ENCODE measurements around the gene OXER1.

Gene OXER1

DNA sequence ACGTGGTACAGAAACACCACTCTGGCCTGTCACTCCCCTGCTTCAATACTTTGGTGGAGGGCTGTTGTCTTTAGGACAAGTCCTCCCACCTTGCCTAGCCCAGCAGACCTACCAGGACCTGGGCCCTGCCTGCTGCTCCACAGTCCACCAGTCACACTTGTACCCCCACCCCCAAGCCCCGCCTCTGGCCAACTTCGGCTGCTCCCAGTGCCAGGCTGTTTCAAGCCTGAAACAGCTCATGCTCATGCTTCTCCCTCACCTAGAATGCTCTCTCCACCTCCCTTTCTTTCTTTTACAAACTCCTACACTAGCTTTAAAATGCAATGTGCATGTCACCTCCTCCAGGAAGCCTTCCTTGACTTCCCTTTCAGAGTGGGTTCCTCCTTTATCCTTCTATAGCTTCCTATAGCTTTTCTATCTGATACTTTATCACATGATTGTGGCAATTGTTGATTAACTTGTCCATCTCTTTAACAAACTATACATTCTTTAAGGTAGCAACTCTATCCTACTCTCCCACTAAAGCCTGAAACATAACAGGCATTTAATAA is 4.8 kb upstream of the OXER1 start:
- DNase-seq: no peak

GRCh38 chr2:42767899-42768705 is 4.2 kb upstream of the OXER1 start:
- DNase-seq: no peak

DNA sequence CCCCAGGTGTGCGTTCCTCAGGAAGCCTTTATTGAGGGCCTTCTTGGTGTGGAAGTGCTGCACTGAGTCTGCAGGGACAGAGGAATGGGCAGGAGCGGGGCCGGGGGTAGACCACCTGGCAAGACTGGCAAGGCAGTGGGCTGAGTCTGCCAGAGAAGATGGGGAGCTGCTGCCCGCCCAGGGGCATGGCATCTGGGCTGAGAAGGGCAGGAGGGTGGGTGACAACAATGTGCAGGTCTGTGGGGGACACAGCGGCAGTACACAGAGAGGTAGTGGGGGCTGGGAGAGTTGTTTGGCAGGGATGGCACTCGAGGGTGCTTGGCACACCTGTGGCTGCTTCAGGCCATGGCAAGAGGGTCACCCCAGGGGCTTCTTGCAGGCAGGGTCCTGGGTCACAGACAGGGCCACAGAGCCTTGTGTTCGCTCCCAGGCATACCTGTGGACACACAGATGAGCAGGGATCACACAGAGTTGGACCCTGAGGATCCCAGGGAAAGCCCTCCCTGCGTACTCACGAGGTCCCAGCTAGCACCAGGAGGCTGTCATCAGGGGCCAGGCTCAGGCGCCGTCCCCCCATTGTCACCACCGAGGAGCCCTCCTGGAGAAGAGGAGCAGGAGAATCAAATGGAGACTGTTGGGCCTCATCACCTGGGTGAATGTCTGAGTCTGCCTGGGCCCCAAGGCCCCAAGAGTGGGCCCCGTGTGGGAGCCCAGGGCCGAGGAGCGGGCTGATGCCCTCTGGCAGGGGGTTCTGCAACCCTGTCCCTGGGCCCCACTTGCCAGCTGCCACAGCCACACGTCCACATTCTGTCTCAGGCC is 3.4 kb upstream of the OXER1 start:
- no peak for DNase-seq

DNA sequence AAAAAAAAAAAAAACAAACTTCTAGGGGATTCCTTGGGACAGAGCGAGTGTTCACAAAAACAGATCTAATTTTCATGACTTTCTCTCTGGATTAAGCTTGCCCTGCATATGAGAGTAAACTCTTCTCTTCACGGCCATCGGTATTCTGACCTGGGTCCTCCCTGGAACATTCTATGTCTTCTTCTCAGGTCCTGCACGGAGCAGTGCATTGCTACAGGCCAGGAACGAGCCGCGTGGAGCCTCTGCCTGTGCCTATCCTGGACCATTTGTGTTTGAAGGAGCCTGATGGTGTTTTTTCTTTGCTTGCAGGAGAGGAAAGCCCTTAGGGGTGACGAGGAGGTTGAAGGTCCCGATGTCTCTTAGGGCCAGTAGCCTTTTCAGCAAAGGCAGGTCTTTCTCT is 1.8 kb upstream of the OXER1 start:
- no peak for DNase-seq

DNA sequence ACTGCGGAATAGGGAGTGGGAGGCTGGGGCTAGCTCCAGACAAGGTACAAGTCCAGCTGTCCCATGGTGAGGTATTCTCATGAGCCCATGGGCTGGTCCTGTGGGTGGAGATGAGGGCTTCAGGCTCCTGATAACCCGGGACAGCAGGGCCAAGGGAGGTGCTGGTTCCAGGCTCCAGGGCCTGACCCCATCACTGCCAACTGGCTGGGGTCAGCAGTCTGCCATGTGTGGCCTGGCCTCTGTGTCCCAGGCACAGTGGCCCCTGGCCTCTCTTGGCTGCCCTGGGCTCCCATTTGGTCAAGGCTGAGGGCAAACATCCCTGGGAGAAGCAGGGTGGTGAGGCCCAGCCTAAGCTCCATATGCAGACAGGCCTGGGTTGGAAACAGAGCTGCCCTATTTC is 966 bp upstream of the OXER1 start:
- DNase-seq: no peak

DNA sequence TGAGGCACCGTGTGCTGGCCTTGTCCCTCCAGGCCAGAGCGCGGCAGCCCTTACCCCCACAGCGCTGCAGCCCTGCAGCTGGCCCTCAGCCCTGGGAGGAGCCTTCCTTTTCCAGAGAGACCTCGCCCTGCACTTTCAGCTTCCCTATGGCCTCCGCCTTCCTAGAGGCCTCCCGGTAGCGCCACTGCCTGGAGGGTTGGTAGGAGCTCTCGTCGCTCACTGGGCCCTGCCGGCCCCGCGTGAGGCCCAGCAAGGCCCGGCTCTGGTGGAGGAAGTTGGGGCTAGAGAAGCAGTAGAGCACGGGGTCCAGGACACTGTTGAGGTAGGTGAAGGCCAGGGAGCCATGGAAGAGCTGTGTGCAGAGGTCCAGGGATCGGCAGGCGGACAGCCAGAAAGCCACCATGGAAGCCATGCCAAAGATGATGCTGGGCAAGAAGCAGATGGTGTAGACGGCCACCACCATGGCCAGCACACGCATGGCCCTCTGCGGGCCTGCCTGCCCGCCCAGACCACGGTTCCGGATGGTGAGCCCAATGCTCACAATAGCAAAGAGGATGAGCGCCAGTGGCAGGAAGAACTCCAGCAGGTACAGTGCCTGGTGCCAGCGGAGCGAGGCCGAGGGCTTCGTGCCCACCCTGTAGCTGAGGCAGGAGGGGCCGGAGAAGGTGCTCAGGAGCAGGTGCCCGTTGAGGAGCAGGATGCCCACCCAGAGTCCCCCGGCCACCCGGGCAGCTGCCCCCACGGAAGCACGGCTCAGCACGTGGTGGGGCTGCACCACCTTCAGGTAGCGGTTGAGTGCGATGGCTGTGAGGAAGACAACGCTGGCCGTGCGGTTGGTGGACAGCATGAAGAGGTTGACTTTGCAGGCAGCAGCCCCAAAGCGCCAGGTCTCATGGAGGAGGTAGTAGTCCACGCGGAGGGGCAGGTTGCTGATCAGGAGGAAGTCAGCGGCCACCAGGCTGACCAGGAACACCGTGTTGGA is 821 bp downstream of the OXER1 start:
- no peak for DNase-seq

DNA sequence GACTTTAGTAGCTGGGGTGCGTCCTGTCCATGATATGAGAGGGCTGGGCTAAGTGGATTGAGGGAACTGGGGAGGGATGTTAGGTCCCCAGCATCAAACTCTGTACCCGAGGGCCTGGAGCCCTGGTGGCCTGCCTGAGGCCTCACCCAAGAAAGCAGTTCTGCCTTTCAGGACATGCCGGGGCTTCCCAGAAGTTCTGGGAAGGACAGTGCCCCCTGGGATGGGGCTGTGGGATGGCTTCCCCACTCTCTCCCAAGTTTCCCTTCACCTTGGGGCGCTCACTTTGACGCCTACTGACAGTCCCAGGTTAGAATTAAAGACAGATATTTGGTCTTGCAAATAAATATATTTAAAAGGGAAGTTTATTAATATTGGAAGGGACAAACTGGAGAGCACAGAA is 1.8 kb downstream of the OXER1 start:
- no peak for DNase-seq

GRCh38 chr2:42761554-42761953 is 2.4 kb downstream of the OXER1 start:
- DNase-seq: no peak

DNA sequence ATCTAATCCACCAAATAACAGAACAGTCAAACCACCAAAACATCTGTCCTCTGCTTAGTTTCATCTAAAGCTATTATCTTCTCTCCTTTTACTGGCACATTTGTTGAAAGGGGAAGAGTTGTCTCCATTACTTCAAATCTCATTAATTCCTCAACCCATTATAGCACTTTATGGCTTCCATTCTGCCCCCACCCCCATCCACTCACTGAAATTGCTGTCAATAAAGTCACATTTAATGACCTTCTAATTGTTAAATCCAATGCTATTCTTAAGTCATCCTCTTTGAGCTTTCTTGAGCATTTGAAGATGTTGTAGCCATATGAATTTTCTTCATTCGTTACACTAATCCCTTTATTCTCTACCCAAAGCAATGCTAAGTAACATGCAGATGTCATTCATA is 5.2 kb downstream of the OXER1 start:
- no peak for DNase-seq

GRCh38 chr2:42757981-42758740 is 5.8 kb downstream of the OXER1 start:
- DNase-seq: peak; percentile 33 to 43 (median 40)

GRCh38 chr2:42756966-42757513 is 6.9 kb downstream of the OXER1 start:
- DNase-seq: peak in 1 of 3 donors; percentile 28

DNA sequence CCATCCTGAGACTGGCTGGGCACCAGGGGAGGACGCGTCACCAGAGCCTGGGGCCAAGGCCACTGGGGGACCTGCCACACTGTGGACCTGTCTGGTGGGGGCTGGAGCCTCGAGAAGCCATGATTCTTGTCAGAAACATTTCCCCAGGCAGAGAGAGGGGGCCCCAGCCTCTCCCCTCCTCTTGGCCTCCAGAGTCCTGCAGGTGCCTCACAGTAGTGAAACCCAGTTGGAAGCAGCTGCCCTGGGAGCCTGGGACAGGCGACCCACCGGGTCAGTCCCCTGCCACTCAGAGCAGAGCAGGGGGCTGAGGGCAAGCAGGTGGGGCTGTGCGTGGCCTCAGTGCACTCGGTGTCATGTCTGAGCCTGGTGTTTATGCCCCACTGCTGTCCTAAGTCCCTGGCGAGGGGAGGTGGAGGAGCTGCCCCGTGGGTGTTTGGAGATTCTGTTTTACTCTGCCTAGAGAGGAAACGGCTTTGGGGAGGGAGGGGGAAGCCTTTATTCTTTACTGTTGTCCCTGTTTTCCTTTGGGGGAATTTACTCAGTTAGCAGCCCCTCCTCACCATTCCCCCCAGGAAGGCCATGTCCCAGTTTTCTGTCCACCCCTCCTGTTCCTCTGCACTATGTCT is 7.7 kb downstream of the OXER1 start:
- peak in 1 of 3 donors; percentile 36 for DNase-seq

GRCh38 chr2:42755191-42755880 is 8.6 kb downstream of the OXER1 start:
- peak; percentile 72 to 82 (median 74) for DNase-seq

DNA sequence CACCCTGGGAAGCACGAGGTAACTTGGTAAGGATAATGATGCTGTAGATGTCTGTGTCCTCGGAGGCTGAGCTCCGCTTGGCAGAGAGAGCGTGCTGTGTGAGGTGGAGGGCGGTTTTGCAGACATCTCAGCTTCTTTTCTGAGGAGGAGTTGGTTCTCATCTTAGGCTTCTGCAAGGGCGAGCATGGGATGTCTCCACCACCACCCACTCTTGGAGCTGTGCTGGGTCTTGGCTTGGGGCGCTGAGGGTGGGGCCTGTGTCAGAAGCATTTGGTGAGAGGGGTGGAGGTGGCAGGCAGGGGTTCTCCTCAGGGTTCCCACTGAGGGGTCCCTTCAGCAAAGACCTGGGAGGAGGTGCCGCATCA is 9.2 kb downstream of the OXER1 start:
- DNase-seq: no peak

- peak in 1 of 3 donors; percentile 22 for DNase-seq
Observed at GRCh38 chr2:42754021-42754775, 9.7 kb downstream of the OXER1 start.

DNA sequence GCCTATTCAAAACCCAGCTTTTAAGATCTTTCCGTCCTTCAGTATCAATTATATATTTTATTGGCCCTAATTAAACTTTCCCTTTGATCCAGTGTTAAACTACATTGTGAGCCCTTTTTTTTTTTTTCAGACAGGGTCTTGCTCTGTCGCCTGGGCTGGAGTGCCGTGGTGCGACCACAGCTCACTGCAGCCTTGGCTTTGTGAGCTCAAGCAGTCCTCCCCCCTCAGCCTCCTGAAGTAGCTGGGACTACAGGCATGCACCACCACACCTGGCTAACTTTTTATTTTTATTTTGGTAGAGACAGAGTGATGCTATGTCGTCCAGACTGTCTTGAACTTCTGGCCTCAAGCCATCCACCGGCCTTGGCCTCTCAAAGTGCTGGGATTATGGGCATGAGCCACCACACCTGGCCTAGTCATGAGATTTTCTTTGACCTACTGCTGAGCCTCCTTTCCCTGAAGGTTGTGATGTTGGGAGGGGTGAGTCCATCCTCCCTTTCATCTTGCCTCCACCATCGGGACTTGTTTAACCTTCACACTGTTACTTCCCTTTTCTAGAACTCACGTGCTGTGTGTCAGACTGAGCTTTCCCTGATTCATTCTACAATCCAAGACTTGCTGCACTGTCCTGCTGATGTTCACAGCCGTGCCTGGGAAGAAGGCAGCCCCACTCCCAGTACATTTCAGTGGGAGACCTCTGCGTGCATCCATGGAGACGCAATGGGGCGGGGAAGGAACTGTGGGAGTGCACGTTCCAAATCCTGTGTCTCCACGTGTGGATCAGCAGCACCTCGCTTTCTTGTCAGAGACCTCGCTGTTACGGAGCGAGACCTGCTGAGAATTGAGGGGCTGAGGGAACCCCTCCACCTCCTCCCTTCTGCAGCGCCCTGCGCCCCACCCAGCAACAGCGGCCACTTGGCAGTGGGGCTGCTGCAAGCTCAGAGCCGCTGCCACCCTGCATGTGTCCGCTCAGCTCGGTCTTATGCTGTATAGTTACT is 10.8 kb downstream of the OXER1 start:
- DNase-seq: peak; percentile 64 to 82 (median 75)

GRCh38 chr2:42752314-42752713 is 11.6 kb downstream of the OXER1 start:
- peak; percentile 90 to 96 (median 94) for DNase-seq

DNA sequence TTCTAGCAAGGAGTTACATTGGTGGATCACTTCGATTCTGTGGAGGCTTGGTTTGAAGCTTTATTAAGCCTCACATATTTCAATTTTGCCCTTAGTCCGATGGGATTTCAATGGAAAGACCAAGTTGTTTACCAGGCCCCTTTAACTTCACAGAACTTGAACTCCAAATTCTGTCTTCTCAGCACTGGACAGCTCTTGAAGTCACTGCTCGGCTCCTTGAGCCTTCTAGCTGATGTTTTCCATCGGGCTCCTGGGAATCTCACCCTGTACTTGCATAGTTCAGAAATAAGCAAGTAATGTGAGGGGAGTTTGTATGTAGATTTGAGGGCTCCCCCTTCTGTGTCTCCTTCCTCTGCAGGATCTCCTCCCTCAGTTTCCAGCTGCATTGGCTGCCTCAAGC is 15.1 kb downstream of the OXER1 start:
- no peak for DNase-seq

Measured in suppressor macrophage treated with lipopolysaccharide for 1 hour (primary cell).